ENCODE results near the gene FFAR1. TPM values are rescaled to one million over a fixed set of nuclear protein-coding genes. Genes with fewer than 3 reads are reported as not detected.

Gene FFAR1
- total RNA-seq, 1 donor from 2014 or later, result not detected

- no peak for ATAC-seq
- intact Hi-C loops (cut with micrococcal nuclease), result no loop called here
- no peak for DNase-seq
Measured at GRCh38 chr19:35314031-35314430, 33.7 kb upstream of the FFAR1 start.

- ATAC-seq (no peak), DNase-seq (no peak)
- intact Hi-C loops (cut with micrococcal nuclease), result no loop called here
Measured at GRCh38 chr19:35314858-35315470, 32.7 kb upstream of the FFAR1 start.

- DNase-seq (no peak), ATAC-seq (no peak)
- intact Hi-C loops (cut with micrococcal nuclease), result no loop called here
Measured at GRCh38 chr19:35315883-35316282, 31.8 kb upstream of the FFAR1 start.

- intact Hi-C loops (cut with micrococcal nuclease), result no loop called here
- DNase-seq (no peak), ATAC-seq (no peak)
Measured at GRCh38 chr19:35316560-35316959, 31.1 kb upstream of the FFAR1 start.

GRCh38 chr19:35317464-35318043 is 30.1 kb upstream of the FFAR1 start:
- intact Hi-C loops (cut with micrococcal nuclease), result no loop called here
- no peak for ATAC-seq
- DNase-seq, result no peak

- DNase-seq (peak; percentile 44), ATAC-seq (peak; percentile 68)
- intact Hi-C loops (cut with micrococcal nuclease), result no loop called here
Measured at GRCh38 chr19:35318679-35319448, 28.8 kb upstream of the FFAR1 start.

GRCh38 chr19:35320065-35320713 is 27.5 kb upstream of the FFAR1 start:
- intact Hi-C loops (cut with micrococcal nuclease), result no loop called here
- ATAC-seq, result no peak
- DNase-seq, result no peak

- no peak for DNase-seq
- intact Hi-C loops (cut with micrococcal nuclease), result no loop called here
- no peak for ATAC-seq
Measured at GRCh38 chr19:35321291-35321690, 26.4 kb upstream of the FFAR1 start.

- DNase-seq (no peak), ATAC-seq (no peak)
- intact Hi-C loops (cut with micrococcal nuclease), result no loop called here
Measured at GRCh38 chr19:35322014-35322413, 25.7 kb upstream of the FFAR1 start.

- DNase-seq (no peak), ATAC-seq (no peak)
- intact Hi-C loops (cut with micrococcal nuclease), result no loop called here
Measured at GRCh38 chr19:35327642-35328041, 20.1 kb upstream of the FFAR1 start.

GRCh38 chr19:35328851-35329285 is 18.8 kb upstream of the FFAR1 start, which contains the start of gene CD22:
TSS of gene CD22 (plus strand) at chr19:35329187. CDS start at chr19:35332041, 2,854 bp downstream.
- intact Hi-C loops (cut with micrococcal nuclease), result no loop called here
- DNase-seq (no peak), ATAC-seq (no peak)

- intact Hi-C loops (cut with micrococcal nuclease), result no loop called here
- ATAC-seq (no peak), DNase-seq (no peak)
Measured at GRCh38 chr19:35329323-35329722, 18.4 kb upstream of the FFAR1 start.

- no peak for DNase-seq
- no peak for ATAC-seq
- intact Hi-C loops (cut with micrococcal nuclease), result no loop called here
Measured at GRCh38 chr19:35330475-35330874, 17.2 kb upstream of the FFAR1 start.

- intact Hi-C loops (cut with micrococcal nuclease), result no loop called here
- DNase-seq (no peak), ATAC-seq (no peak)
Measured at GRCh38 chr19:35331551-35332214, 16.0 kb upstream of the FFAR1 start.

GRCh38 chr19:35332817-35333216 is 14.9 kb upstream of the FFAR1 start:
- ATAC-seq, result no peak
- DNase-seq, result no peak
- intact Hi-C loops (cut with micrococcal nuclease), result no loop called here

- ATAC-seq (no peak), DNase-seq (no peak)
- intact Hi-C loops (cut with micrococcal nuclease), result no loop called here
Measured at GRCh38 chr19:35334144-35334753, 13.5 kb upstream of the FFAR1 start.

GRCh38 chr19:35336166-35336955 is 11.3 kb upstream of the FFAR1 start:
- ATAC-seq (no peak), DNase-seq (peak; percentile 2)
- intact Hi-C loops (cut with micrococcal nuclease), result no loop called here

Measured in left ventricle myocardium superior (tissue), 1 donor.